ENCODE data around the gene RPP40.

RPP40 gene

GRCh38 chr6:4997862-4998261, 6.0 kb downstream of the RPP40 start:
- in situ Hi-C loops (cut with HindIII; ENCODE audit: low pct_ligation_motif_present, low sequenced_read_pairs) = no loop called here
- Histone ChIP-seq H3K27ac (no peak overlapping the region), H3K36me3 (replicated peaks) (peaks cover 13% of the 10 kb centered on the region), H3K4me3 (ENCODE audit: low read depth, low read length) (no peak overlapping the region), H3K27me3 (replicated peaks) (no peaks in the 10 kb centered on the region)
- no peak for DNase-seq
- no peak for TF ChIP-seq CTCF (IDR thresholded peaks at IDR 0.05; ENCODE audit: low read depth, low read length, missing control alignments)

DNA sequence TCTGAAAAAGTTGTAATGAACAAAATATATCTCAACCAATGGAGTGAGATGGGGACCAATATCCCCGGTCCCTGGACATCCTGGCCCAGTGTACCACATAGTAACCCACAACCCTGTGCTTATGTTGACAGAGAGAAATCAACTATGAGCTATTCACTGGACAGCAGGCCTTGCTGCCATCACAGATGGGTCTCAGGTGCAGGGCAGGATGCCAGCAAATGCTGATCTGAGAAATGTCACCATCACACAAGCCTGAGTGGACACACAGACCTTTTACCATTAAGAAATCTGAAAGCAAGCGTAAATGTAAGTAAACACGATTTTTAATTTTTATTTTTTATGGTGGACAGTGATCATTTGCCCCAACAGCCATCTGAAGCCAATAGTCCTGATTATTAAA, 9.1 kb downstream of the RPP40 start:
- in situ Hi-C loops (cut with HindIII; ENCODE audit: low pct_ligation_motif_present, low sequenced_read_pairs) = no loop called here
- Histone ChIP-seq H3K27me3 (replicated peaks) (no peaks in the 10 kb centered on the region), H3K36me3 (replicated peaks) (peaks cover 6% of the 10 kb centered on the region), H3K4me3 (ENCODE audit: low read depth, low read length) (no peak overlapping the region), H3K27ac (no peak overlapping the region)
- DNase-seq = no peak
- no peak for TF ChIP-seq CTCF (IDR thresholded peaks at IDR 0.05; ENCODE audit: low read depth, low read length, missing control alignments)

GRCh38 chr6:4987432-4987831, 16.4 kb downstream of the RPP40 start:
- Histone ChIP-seq H3K27ac (no peak overlapping the region), H3K4me3 (ENCODE audit: low read depth, low read length) (no peak overlapping the region), H3K36me3 (replicated peaks) (no peaks in the 10 kb centered on the region), H3K27me3 (replicated peaks) (no peaks in the 10 kb centered on the region)
- no peak for DNase-seq
- TF ChIP-seq CTCF (IDR thresholded peaks at IDR 0.05; ENCODE audit: low read depth, low read length, missing control alignments) = no peak
- in situ Hi-C loops (cut with HindIII; ENCODE audit: low pct_ligation_motif_present, low sequenced_read_pairs) = no loop called here

- TF ChIP-seq CTCF (IDR thresholded peaks at IDR 0.05; ENCODE audit: low read depth, low read length, missing control alignments) = no peak
- no peak for DNase-seq
- H3K27ac ChIP-seq = no peak overlapping the region
- H3K36me3 ChIP-seq (replicated peaks) = no peaks in the 10 kb centered on the region
- H3K27me3 ChIP-seq (replicated peaks) = no peaks in the 10 kb centered on the region
- H3K4me3 ChIP-seq (ENCODE audit: low read depth, low read length) = no peak overlapping the region
- in situ Hi-C loops (cut with HindIII; ENCODE audit: low pct_ligation_motif_present, low sequenced_read_pairs) = no loop called here
Observed at GRCh38 chr6:4986999-4987398, 16.8 kb downstream of the RPP40 start.

- in situ Hi-C loops (cut with HindIII; ENCODE audit: low pct_ligation_motif_present, low sequenced_read_pairs) = no loop called here
Observed at GRCh38 chr6:4983322-4983721, 20.5 kb downstream of the RPP40 start.

More at GRCh38 chr6:4983322-4983721, 20.5 kb downstream of the RPP40 start:
- H3K4me3 ChIP-seq (ENCODE audit: low read depth, low read length) = no peak overlapping the region
- H3K27ac ChIP-seq = no peak overlapping the region
- DNase-seq = no peak
- no peaks in the 10 kb centered on the region for H3K27me3 ChIP-seq (replicated peaks)
- no peak for TF ChIP-seq CTCF (IDR thresholded peaks at IDR 0.05; ENCODE audit: low read depth, low read length, missing control alignments)
- H3K36me3 ChIP-seq (replicated peaks) = no peaks in the 10 kb centered on the region

Measured in brain microvascular endothelial cell (primary cell).